MCF 10A (cell line): ENCODE measurements around the gene SLC13A3. TPM values are rescaled to one million over a fixed set of nuclear protein-coding genes. Genes with fewer than 3 reads are reported as not detected.

Experiments used
- BruUV-seq: library from RNA; stranded (reverse); fragments of 400-500 nt; replicated peaks from 2 replicates; lab custom pipeline; 2021; lab: Mats Ljungman, UMichigan
- CTCF ChIA-PET: fragments of 300-600 bp; sonication (Branson Sonifier 250); formaldehyde crosslinking; extraction: SDS; loops from one replicate; lab custom pipeline; 2021; ENCODE audit warnings: antibody characterized with exemption, inconsistent platforms; lab: Yijun Ruan, JAX
- POLR2A ChIA-PET: fragments of 300-600, 350-650 bp; sonication (Branson Sonifier 250); formaldehyde crosslinking; extraction: SDS; loops from one replicate; lab custom pipeline; 2020; ENCODE audit warnings: antibody characterized with exemption, inconsistent platforms; lab: Yijun Ruan, JAX
- DNase-seq: peaks from one replicate; pipeline ENCODE4 v3.0.0-alpha.2; 2018; ENCODE audit not compliant: unreplicated experiment
- H3K27ac Mint-ChIP-seq: one replicate; pipeline ENCODE4 v1.8.0; 2022; ENCODE audit warnings: mild to moderate bottlenecking, low read depth, mixed read lengths; ENCODE audit not compliant: unreplicated experiment
- H3K27me3 Mint-ChIP-seq: one replicate; pipeline ENCODE4 v1.8.0; 2022; ENCODE audit warnings: mixed read lengths; ENCODE audit not compliant: insufficient read depth, unreplicated experiment
- H3K36me3 Mint-ChIP-seq: one replicate; pipeline ENCODE4 v1.8.0; 2022; ENCODE audit warnings: mild to moderate bottlenecking, moderate library complexity, mixed read lengths; ENCODE audit not compliant: insufficient read depth, unreplicated experiment
- H3K4me1 Mint-ChIP-seq: one replicate; pipeline ENCODE4 v1.8.0; 2022; ENCODE audit warnings: mixed read lengths; ENCODE audit not compliant: insufficient read depth, unreplicated experiment
- H3K4me3 Mint-ChIP-seq: one replicate; pipeline ENCODE4 v1.8.0; 2022; ENCODE audit warnings: mild to moderate bottlenecking, moderate library complexity, mixed read lengths; ENCODE audit not compliant: unreplicated experiment
- H3K9me3 Mint-ChIP-seq: one replicate; pipeline ENCODE4 v1.8.0; 2022; ENCODE audit warnings: mixed read lengths; ENCODE audit not compliant: unreplicated experiment
- CTCF ChIP-seq: fragments of 200-600 bp; IDR thresholded peaks from one replicate; pipeline ENCODE4 v1.8.0; 2022; ENCODE audit warnings: antibody characterized with exemption, mild to moderate bottlenecking; ENCODE audit not compliant: unreplicated experiment
- intact Hi-C: fragments of 100-400 bp; cut with micrococcal nuclease; formaldehyde crosslinking; loops from 2 replicates; pipeline ENCODE4 v1.14.1; 2022
- total RNA-seq: library from RNA; stranded (reverse); gene quantifications from 2 replicates; pipeline ENCODE4 v1.2.3, GENCODE V29; 2022

Gene SLC13A3
- total RNA-seq, 1 experiment from 2014 or later: not detected

- Mint-ChIP-seq H3K36me3 (no peaks in the 10 kb centered on the region), H3K27me3 (peaks cover 36% of the 10 kb centered on the region), H3K9me3 (no peaks in the 10 kb centered on the region), H3K4me3 (no peak overlapping the region), H3K4me1 (no peaks in the 10 kb centered on the region), H3K27ac (no peak overlapping the region)
- peak; percentile 9 for DNase-seq
- no TSS peak for BruUV-seq
- no peak for TF ChIP-seq CTCF
- ChIA-PET CTCF (interaction anchor here (0.6 to 1.2 kb wide), 4 partner anchors 10 to 19 kb away, joined by 3 to 4 read pairs (median 3); no protein-coding TSS in a partner anchor), POLR2A (no interaction called here)
- intact Hi-C loops: no loop called here
Observed at GRCh38 chr20:46652699-46653098, 1.4 kb upstream of the SLC13A3 start.

DNA sequence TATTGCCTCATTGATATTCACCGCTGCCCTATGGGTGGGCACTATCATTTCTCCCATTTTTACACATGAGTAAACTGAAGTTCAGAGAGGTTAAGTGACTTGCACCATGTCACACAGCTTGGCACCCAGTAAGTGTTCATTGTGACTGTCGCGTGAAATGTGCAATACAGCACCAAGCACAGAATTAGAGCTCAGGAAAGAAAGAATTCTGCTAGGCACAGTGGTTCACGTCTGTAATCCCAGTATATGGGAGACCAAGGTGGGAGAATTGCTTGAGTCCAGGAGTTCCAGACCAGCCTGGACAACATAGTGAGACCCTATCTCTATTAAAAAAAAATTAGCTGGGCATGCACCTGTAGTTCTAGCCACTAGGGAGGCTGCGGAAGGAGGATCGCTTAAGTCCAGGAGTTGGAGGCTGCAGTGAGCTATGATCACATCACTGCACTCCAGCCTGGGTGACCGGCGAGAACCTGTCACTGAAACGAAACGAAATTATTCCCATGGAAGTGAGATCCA, 626 bp downstream of the SLC13A3 start:
- intact Hi-C loops: no loop called here
- no peak overlapping the region for H3K4me3 Mint-ChIP-seq
- POLR2A ChIA-PET: no interaction called here
- TF ChIP-seq CTCF: no peak
- H3K9me3 Mint-ChIP-seq: no peaks in the 10 kb centered on the region
- H3K4me1 Mint-ChIP-seq: no peaks in the 10 kb centered on the region
- H3K27ac Mint-ChIP-seq: no peak overlapping the region
- no peak for DNase-seq
- BruUV-seq: no TSS peak
- no peaks in the 10 kb centered on the region for H3K36me3 Mint-ChIP-seq
- CTCF ChIA-PET: no interaction called here
- peaks cover 57% of the 10 kb centered on the region for H3K27me3 Mint-ChIP-seq

DNA sequence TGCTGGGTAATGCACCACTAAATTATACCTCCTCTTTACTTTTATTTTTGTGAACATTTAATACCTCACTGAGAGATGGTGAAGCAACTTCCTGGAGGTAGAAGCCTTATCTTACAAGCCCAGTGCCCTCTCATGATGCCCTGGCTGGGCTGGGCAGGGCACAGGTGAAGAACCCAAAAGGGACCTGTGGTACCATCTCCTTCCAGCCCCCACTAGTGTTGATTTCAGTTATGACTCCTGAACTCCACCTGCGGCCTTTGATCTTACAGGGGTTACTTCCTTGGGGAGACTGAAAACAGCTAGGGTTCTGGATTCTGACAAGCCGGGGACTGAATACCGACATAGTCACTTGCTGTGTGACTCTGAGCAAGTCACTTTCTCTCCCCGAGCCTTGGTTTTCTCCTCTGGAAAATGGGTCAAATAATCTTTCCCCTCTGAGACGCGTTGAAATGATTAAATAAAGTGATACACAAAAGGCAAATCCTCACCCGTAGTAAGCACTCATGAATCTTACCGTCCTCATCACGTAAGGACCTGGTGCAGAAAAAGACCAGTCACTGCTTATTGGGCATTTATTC, 1.2 kb downstream of the SLC13A3 start:
- no peak for TF ChIP-seq CTCF
- no peaks in the 10 kb centered on the region for H3K9me3 Mint-ChIP-seq
- DNase-seq: no peak
- CTCF ChIA-PET: interaction anchor here (0.6 kb wide), 2 partner anchors 105 to 125 kb away, joined by 3 to 5 read pairs; no protein-coding TSS in a partner anchor
- intact Hi-C loops: no loop called here
- no TSS peak for BruUV-seq
- no peaks in the 10 kb centered on the region for H3K36me3 Mint-ChIP-seq
- POLR2A ChIA-PET: interaction anchor here (1.1 kb wide), 1 partner anchor 165 kb away, joined by 3 read pairs; no protein-coding TSS in a partner anchor
- H3K4me1 Mint-ChIP-seq: no peaks in the 10 kb centered on the region
- H3K27me3 Mint-ChIP-seq: peaks cover 62% of the 10 kb centered on the region
- no peak overlapping the region for H3K4me3 Mint-ChIP-seq
- no peak overlapping the region for H3K27ac Mint-ChIP-seq

GRCh38 chr20:46649650-46649949, 1.7 kb downstream of the SLC13A3 start:
- no peak overlapping the region for H3K4me3 Mint-ChIP-seq
- DNase-seq: no peak
- BruUV-seq: no TSS peak
- no peaks in the 10 kb centered on the region for H3K36me3 Mint-ChIP-seq
- no peaks in the 10 kb centered on the region for H3K9me3 Mint-ChIP-seq
- no peaks in the 10 kb centered on the region for H3K4me1 Mint-ChIP-seq
- intact Hi-C loops: no loop called here
- CTCF ChIA-PET: interaction anchor here (0.6 kb wide), 2 partner anchors 105 to 124 kb away, joined by 3 to 5 read pairs; no protein-coding TSS in a partner anchor
- POLR2A ChIA-PET: interaction anchor here (1.1 kb wide), 1 partner anchor 165 kb away, joined by 3 read pairs; no protein-coding TSS in a partner anchor
- no peak overlapping the region for H3K27ac Mint-ChIP-seq
- TF ChIP-seq CTCF: no peak
- H3K27me3 Mint-ChIP-seq: peaks cover 67% of the 10 kb centered on the region
